Activated T-cell treated with anti-CD3 and anti-CD28 coated beads, Interleukin-2, amount 50 U/mL, for 48 hours (primary cell): ENCODE data around the gene SYTL3.

Source experiments
- DNase-seq, 2 experiments: peaks; one replicate each; pipeline ENCODE4 v3.0.0-alpha.2; 2020

Gene SYTL3

DNA sequence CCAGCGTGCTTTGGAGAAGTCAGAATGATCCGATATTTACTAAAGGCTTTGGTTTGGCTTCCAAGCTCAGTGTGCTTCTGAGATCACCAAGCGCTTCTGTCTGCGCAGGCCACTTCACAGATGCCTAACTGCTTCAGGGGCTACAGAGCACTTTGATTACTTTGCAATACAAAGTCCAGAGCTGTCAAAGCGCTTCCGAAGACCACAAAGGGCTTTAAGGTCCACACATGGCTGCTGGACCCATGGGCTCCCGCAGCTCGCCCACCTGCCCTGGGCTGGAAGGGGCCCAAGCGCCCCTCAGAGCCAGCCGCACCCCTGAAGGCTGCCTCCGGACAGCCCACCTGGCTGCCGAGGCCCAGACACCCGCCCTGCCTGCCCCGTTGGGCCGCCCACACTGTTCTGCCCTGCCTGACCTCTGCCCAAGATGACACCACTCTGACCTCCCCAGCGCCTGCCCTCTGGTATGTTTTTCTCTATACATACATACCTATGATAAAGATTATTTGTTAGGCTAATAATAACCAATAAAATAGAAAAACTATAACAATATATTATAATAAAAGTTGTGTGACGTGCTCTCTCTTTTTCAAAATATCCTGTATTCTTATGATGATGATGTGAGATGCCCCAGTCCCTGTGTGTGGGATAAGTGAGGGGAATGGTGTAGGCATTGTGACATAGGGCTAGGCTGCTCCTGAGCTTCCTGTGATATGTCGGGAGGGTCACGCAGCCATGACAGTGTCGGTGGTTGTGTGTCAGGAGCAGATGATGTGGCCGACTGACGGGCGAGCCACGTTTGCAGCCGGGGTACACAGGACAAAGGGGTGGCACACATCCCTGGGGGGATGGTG is 27.9 kb upstream of the SYTL3 start:
- peak in 1 of 2 experiments; percentile 17 for DNase-seq

DNA sequence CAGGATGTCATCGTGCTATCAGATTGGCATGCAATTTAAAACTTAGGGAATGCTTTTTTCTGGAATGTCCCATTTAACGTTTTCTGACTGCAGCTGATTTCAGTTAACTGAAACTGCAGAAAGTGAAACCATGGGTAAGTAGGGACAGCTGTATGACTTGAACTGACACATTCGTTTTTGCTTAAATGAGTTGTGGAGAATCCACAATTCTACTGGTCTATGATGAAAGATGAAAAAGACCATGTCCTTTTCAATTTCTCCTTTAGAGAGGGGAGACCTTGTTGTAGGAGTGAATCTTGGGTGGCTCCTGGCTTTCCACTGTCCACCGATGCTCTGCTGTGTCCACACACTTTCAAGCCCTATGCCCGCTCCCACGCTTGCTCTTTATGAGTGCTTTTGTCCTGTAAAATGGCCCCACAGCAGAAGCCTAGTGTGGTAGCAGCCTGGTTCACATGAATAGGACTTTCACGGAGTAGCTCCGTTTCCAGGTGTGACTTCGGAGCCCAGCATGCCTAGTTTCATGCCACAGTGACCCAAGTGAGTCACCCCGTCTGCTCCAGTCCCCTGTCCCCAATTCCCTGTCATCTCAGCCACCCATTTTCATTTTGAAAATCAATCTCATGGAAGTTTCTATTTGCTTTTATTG is 27.2 kb upstream of the SYTL3 start:
- DNase-seq: peak in 1 of 2 experiments; percentile 10

DNA sequence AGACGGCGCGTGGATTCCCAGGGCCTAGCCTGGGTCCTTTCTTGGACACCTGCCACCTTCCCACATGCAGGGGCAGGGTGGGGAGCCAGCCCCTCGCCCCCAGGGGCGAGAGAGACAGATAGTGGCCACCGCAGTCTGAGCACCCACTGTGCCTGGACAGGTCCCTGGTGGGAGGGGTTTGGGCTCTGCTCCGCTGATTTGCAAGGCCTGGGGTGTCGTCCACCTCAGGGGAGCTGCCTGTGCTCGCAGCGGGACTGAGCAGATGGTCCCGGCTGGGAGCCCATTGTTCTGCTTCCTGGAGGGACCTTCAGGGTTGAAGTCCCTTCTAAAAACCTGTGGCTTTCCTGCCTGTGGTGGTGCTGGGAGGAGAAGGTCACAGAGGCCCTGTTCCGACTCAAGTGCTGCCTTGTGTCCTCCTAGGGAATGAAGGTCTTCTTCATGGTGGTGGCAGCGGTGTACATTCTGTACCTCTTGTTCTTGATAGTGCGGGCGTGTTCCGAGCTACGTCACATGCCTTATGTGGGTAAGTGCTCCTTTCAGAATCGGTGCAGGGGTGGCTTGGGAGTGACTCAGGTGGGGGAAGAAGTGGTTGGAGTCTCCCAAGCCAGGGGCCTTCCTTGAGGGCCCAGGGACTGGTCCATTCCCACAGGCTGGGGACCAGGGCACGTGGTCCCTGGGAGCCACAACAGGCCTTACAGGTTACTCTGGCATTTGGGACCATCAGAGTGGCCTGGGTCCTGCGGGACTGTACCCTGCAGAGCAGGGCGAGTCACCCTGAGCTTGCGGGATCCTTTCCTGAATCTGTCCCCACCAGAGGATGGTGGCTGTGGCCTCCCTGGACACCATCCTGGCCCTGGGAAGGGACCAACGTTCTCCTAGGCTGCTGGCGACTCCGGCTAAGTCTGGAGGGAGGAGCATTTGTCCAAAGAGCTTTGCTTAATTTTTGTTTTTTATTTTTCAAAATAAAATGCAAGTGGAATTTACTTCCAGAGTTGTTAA is 24.9 kb upstream of the SYTL3 start:
- DNase-seq: peak in 1 of 2 experiments; percentile 10

DNA sequence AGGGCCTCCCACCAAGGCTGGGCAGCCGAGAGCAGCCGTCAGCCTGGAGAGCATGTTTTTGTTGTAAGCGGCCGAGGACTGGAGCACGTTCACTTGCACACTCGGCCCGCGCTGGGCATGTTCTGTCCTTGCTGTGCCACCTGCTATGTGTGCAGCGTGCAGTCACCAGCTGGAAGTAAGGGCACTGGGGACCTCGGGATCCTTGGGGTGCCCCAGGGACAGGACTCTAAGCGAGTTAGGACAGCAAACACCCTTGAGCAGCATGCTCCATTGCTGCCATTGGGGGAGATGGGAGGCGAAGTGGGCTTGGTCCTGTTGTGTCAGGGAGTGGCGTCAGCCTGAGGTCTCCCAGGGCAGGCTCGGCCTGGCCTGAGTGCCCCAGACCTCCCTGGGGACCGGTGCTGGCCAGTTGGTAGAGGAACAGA is 24.0 kb upstream of the SYTL3 start:
- peak in 1 of 2 experiments; percentile 12 for DNase-seq

DNA sequence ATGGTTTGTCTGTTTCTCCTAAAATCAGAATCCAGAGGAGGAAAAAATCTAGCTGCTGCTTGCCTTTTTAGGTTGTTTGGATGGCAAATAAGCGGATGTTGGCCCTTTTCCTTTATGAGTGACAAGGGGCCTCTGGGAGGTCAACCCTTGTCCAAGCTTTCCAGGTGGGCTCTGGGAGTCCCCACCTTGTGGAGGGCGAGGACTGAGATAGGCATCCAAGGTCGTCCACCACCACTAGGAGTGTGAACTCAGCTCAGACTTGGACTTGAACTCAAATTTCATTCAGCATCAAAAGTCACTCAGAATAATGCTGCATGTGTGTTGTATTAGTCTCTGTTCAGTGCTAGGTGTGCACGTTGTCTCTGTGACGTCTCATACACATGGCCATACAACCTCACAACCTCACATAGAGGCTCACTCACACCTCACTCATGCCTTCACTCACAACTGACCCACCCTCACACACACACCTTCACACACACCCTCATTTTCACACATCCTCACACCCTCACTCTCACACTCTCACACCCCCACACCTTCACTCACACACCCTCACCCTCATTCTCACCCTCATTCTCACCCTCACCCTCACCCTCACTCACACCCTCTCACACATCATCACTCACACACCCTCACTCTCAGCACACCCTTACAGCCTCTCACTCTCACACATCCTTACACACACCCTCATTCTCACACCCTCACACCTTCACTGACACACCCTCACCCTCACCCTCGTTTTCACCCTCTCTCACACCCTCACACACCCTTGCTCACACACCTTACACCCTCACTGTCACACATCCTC is 23.3 kb upstream of the SYTL3 start:
- DNase-seq: peak in 1 of 2 experiments; percentile 7

DNA sequence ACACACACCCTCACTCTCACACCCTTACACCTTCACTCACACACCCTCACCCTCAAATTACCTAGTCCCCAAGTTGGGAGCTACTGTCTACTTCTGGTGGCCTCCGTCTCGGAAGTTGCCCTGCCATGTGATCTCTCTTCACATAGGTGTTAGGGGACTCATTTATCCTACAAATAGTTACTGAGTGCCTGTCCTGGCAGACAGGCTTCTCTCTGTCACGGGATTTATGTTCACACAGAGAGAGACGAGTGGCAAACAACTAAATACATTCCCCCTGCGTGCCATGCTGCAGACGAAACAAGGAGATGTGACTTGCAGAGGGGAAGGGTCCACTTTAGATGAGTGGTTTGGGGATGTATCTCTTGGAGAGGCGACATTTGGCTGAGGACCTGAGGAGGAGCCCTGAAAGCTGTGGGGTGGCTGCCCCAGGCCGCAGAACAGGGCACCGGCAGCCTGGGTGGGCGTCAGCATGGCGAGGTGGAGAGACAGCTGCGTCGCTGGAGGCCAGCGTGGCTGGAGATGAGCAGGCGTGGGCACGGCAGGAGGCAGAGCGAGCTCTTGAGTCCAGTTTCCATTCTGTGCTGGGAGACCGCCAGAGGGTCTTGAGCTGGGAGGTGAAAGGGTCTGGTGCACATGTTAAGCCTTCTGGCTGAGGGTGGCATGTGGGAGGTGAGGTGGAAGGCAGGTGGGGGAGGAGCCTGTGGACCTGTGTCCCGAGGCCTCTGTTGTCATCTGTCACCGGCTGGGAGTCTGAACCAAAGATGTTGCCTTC is 22.5 kb upstream of the SYTL3 start:
- peak; percentile 11 to 13 for DNase-seq

DNA sequence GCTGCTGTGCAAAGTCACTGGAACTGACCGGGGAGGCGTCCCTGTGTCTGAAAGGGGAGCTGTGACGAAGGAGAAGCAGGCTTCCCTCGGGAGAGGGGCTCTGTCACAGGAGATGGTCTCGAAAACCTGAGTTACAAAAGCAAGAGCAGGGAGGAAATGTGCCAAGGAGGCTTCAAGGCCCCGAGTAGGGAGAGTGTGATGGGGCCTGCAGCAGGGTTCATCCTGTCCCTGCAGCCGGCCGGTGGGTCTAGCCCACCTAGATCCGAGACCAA is 22.0 kb upstream of the SYTL3 start:
- peak in 1 of 2 experiments; percentile 15 for DNase-seq

DNA sequence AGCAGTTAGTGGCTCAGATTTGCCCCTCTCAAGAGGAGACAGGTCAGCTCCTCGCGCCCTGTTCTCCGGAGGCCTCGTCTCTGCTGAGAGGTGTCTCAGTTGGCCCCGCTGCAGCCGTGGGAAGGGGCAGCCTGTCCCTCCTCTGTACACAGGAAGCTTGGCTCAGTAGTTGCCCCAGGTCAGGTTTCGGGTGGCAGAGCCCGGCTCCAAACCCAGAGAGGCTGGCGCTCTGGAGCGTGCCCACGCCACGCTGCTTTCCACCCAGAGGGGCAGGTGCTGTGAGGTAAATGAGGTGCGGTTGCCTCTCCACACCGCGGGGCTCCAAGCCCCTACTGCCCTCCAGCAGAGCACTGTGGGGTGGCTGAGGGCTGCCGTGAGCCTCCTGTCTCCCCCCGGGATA is 21.3 kb upstream of the SYTL3 start:
- peak; percentile 13 to 16 for DNase-seq

DNA sequence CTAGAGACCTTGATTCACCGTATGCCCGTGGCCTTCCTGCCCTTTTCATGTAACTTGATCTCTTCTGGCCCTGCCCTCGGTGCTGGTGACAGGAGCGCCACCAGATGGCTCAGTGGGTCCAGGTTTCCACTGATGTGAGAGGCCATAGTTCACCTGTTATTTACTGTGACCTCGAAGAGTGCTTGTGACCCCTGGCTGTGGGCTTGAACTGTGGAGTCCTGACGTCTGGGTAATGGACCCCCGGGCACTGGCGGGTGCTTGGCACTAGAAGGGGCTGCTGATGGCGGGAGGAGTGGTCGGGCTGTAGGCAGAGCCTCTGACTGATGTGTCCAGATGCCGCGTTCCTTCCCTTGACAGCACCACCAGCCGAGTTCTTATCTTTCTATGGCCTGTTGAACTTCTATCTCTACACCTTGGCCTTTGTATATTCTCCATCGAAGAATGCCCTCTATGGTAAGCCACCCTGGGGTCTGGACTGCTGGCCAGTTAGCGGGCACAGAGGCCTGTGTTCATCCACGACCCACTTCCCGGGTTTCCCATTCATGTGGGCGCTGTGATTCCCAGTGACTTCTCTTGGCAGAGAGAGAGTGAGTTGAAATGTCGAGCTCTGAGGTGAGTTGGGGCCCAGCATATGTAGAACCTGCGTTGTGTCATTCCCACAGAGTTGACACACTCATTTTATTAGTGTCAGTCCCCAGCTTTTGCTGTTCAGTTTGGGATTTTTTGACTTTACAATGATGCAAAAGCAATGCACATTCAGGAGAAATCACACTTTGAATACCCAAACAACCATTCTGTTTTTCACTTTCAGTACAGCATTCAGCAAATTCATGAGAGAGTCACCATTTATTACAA is 20.3 kb upstream of the SYTL3 start:
- peak; percentile 41 to 46 for DNase-seq

DNA sequence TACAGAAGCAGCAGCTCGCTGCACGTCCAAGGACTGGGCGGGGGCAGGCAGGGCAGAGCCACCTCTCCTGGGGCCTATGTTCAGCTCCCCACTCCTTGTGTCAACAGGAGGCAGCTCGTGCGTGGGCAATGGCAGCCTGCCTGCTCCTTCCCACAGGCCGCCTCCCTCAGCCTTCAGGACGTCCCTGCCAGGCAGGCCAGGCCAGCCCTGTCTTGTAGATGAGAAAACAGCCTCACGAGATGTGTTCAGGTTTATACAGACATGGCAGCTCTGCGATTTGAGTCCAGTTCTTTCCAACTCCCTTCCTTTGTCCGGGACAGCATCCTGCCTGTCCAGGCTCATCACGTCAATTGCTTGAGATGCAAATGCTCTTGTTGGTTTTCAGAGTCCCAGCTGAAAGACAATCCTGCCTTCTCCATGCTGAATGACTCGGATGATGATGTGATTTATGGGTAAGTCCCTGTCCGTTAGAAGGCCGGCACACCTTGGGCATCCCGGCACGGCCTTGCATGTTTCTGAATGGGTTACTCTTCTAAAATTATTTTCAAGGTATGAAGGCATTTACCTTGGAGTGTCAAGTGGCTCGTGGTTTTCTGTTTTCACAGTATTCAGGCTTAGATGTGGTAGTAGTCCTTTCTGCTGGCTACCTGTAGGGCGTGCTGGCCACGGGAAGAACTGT is 18.8 kb upstream of the SYTL3 start:
- DNase-seq: peak; percentile 18 to 23

DNA sequence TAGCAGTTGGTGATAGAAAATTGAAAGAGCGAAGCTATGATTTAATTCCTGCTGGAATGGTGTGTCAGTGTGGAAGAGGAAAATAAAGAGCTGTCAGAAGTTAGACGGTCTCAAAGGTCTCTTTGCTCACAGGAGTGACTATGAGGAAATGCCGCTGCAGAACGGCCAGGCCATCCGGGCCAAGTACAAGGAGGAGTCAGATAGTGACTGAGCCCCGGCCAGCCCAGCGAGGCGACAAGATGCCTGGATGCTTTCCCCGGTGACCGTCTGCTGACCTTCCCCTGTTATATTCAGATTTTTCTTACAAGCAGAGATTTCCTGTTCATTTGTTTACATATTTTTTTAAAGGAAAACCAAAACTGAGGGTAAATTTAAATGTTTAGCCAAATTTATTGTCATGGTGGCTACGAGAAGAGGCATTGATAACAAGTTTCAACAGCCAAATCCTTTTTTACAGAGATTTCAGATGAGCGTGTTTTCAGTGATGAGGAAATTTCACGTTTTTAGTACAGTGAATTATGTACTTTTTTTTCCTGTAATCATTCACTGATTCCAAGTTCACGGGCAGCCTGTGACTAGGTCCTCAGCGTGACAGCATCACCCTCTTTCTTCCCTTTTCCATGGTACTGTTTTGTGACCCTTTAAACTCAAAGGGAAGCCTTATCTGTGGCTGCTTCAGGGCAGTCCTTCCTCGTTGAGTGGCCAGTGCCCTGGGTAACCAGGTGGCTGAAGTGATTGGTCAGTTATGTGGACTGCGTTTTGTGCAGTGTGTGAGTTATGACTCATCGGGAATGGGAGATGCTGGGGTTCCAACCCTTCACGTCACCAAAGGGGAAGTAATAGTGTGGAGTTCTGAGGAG is 17.9 kb upstream of the SYTL3 start:
- peak; percentile 14 to 15 for DNase-seq

DNA sequence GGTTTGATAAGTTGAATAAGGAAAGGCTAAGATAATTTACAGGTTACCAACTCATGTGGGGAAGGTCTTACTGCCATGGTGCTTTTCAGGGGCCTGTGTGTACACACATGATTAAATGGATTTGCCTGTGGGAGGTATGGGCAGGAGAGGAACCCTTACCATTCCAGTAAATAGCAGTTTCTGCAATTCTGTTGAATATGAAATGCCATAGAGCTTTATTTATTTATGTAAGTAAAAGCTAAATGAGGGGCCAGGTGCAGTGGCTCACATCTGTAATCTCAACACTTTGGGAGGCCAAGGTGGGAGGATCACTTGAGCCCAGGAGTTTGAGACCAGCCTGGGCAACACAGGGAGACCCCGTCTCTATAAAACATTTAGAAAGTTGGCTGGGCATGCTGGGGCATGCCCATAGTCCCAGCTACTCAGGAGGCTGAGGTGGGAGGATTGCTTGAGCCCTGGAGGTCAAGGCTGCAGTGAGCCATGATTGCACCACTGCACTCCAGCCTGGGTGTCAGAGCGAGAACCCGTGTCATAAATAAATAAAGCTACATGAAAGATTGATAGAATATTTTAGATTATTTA is 17.2 kb upstream of the SYTL3 start:
- DNase-seq: peak in 1 of 2 experiments; percentile 10

DNA sequence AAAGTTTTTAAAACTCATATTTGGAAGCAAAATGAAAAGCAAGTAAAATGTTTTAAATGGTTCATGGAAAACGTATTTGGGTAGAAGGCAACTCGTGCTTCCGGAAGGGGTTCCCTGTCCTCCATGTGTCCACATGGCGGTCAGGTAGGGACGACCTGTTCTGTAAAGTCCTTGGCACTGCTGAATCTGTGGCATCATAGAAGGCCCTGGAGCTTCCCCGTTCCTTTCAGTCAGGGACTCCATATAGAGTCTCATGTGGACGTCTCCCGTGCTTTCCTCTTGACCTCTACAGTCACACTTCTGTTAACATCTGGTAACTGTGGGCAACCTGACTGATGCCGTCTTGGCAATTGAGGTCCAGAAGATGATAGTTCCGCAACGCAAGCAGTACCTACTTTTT is 16.7 kb upstream of the SYTL3 start:
- DNase-seq: peak; percentile 20 to 21

DNA sequence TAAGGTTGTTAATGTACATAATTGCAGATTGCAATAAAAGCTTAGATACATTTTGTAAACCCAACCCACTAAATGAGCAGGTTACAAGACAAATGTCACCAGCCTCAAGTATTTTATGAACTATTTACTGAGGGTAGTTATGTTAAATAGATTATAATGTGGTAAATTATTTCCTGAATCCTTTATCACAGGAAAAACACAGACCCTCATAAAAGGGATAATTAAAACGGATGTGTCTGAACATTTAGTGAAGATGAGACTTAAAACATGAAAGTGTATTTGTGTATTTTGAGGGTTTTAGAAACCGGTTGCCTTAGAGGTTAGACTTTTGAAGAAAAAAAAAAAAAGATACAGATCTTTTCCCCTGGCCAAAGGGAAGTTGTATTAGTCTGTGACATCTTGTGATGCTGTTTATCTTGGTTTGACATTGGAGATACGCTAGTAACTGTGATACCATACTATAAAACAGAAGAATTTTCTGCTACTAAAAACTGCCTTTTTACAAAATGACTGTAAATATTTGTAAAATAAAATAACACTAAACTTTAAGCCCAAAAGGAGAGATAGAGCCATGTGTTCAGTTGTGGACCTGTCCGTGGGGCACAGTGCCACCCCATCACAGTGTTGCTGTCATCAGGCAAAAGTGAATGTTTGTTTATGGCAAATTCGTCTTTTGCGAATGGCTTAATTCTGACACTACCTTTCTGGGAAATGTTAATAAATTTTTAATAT is 15.0 kb upstream of the SYTL3 start:
- DNase-seq: peak in 1 of 2 experiments; percentile 9

DNA sequence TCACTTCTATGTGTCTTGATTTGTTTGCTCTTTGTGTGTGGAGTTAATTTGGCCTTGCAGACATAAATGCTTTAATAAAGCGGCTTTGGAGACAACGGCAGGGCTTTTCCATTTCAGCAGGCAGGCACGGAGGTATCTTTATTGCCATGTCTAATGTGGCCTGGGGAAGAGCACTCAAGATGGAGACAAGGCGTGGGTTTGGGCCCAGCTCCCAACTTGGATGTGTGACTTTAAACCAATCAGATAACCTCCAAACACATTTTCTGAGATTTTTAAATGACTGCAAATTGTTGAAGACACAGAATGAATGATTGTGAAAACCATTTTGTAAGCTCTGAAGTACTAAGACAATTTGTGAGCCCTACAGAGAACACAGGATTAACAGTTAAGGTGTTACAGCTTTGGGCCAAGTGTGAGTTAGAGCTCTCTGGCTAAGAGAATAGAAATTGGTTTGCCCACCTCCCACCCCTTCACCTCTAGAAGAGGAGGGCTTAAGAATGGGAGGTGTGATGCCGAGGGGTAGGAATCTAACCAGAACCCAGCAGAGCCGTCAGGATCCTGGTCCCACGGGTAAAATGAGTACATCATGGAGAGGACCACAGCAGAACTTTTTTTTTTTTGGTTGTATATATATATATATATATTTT is 14.3 kb upstream of the SYTL3 start:
- DNase-seq: peak; percentile 8 to 15

DNA sequence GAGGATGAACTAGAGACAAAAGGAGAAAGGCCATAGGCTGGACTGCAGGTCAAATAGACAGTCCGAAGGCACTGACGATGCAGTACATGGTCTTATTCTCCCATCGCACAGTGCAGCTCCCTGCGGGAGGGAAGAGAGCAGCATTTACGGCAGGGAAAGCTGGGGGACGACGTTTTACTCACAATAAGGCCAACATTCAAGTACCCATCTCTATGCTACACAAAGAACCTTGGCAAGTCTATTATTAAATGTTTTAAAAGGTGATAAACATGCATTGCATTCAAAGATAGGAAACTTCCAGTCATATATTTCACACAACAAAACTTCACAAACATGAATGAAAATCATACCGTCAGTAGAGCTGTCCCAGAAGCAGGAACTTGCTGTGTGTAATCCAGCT is 13.1 kb upstream of the SYTL3 start:
- DNase-seq: peak in 1 of 2 experiments; percentile 10

DNA sequence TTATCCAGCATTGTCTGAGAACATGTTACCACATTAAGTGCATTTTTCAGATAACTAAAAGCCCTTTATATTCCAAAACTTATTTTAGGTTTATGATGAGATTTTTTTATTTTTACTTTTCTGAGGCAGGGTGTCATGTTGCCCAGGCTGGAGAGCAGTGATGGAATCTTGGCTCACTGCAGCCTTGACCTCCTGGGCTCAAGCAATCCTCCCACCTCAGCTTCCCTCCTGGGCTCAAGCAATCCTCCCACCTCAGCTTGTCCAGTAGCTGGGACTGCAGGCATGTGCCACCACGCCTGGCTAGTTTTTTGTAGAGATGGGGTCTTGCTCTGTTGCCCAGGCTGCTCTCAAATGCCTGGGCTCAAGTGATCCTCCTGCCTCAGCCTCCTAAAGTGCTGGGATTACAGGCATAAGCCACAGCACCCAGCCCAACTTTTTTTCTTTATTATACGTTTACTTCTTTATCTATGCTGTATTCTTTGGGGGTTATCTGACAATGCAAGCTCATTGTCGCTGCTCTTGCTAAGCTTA is 11.5 kb upstream of the SYTL3 start:
- peak; percentile 12 to 15 for DNase-seq
